Activated T-helper 2 cell treated with anti-CD3 and anti-CD28 coated beads, Interferon-gamma antibody, Interleukin-2, Interleukin-4, amounts not matched to agents 10 μg/mL and 5 μg/mL and 100 μg/mL, durations not matched to agents 14 hours and 24 hours and 36 hours (primary cell): ENCODE data around the gene FTO. TPM values are rescaled to one million over a fixed set of nuclear protein-coding genes. Genes with fewer than 3 reads are reported as not detected.

Experiments
- DNase-seq: peaks from one replicate; pipeline ENCODE4 v3.0.0; 2021; ENCODE audit warnings: low spot score
- H3K27ac Mint-ChIP-seq: one replicate; pipeline ENCODE4 v1.8.0; 2021; ENCODE audit warnings: mixed read lengths
- H3K27me3 Mint-ChIP-seq: one replicate; pipeline ENCODE4 v1.8.0; 2021; ENCODE audit warnings: low read depth, mixed read lengths
- H3K36me3 Mint-ChIP-seq: one replicate; pipeline ENCODE4 v1.8.0; 2021; ENCODE audit warnings: low read depth, mixed read lengths
- H3K4me1 Mint-ChIP-seq: one replicate; pipeline ENCODE4 v1.8.0; 2021; ENCODE audit warnings: low read depth, mixed read lengths
- H3K4me3 Mint-ChIP-seq: one replicate; pipeline ENCODE4 v1.8.0; 2021; ENCODE audit warnings: low read depth, mild to moderate bottlenecking, moderate library complexity, mixed read lengths
- H3K9me3 Mint-ChIP-seq: one replicate; pipeline ENCODE4 v1.8.0; 2021; ENCODE audit warnings: mixed read lengths
- intact Hi-C: fragments of 100-400 bp; cut with micrococcal nuclease; formaldehyde crosslinking; loops from one replicate; pipeline ENCODE4 v1.15.1; 2023
- total RNA-seq: library from RNA; stranded (reverse); gene quantifications from 2 replicates; pipeline ENCODE4 v1.2.3, GENCODE V29; 2022

Gene FTO
- total RNA-seq, 1 donor from 2014 or later: 62.7 TPM

- H3K4me3 Mint-ChIP-seq: no peak overlapping the region
- H3K27ac Mint-ChIP-seq: no peak overlapping the region
- peaks cover 30% of the 10 kb centered on the region for H3K36me3 Mint-ChIP-seq
- no peaks in the 10 kb centered on the region for H3K9me3 Mint-ChIP-seq
- peaks cover 26% of the 10 kb centered on the region for H3K4me1 Mint-ChIP-seq
- no peak for DNase-seq
- intact Hi-C loops: no loop called here
- no peaks in the 10 kb centered on the region for H3K27me3 Mint-ChIP-seq
These were observed 144.5 kb downstream of the FTO start for GRCh38 chr16:53848277-53848942.

GRCh38 chr16:53848950-53849349 is 145.0 kb downstream of the FTO start:
- H3K9me3 Mint-ChIP-seq: peaks cover under 1% of the 10 kb centered on the region
- no peak overlapping the region for H3K27ac Mint-ChIP-seq
- no peak for DNase-seq
- H3K4me3 Mint-ChIP-seq: no peak overlapping the region
- H3K36me3 Mint-ChIP-seq: peaks cover 32% of the 10 kb centered on the region
- H3K4me1 Mint-ChIP-seq: peaks cover 26% of the 10 kb centered on the region
- intact Hi-C loops: no loop called here
- no peaks in the 10 kb centered on the region for H3K27me3 Mint-ChIP-seq

- H3K27ac Mint-ChIP-seq: no peak overlapping the region
- peaks cover 7% of the 10 kb centered on the region for H3K9me3 Mint-ChIP-seq
- no peaks in the 10 kb centered on the region for H3K27me3 Mint-ChIP-seq
- no peak for DNase-seq
- intact Hi-C loops: no loop called here
- peaks cover 37% of the 10 kb centered on the region for H3K36me3 Mint-ChIP-seq
- H3K4me3 Mint-ChIP-seq: no peak overlapping the region
- H3K4me1 Mint-ChIP-seq: peaks cover 26% of the 10 kb centered on the region
These were observed 145.6 kb downstream of the FTO start for GRCh38 chr16:53849585-53849984.

- intact Hi-C loops: no loop called here
- Mint-ChIP-seq H3K4me1 (peaks cover 23% of the 10 kb centered on the region), H3K4me3 (no peak overlapping the region), H3K9me3 (peaks cover 10% of the 10 kb centered on the region), H3K36me3 (peaks cover 36% of the 10 kb centered on the region), H3K27ac (no peak overlapping the region), H3K27me3 (no peaks in the 10 kb centered on the region)
- no peak for DNase-seq
These were observed 146.0 kb downstream of the FTO start for GRCh38 chr16:53849994-53850393.

- intact Hi-C loops: no loop called here
- Mint-ChIP-seq H3K9me3 (peaks cover 10% of the 10 kb centered on the region), H3K27ac (no peak overlapping the region), H3K4me1 (peaks cover 11% of the 10 kb centered on the region), H3K36me3 (peaks cover 34% of the 10 kb centered on the region), H3K4me3 (no peak overlapping the region), H3K27me3 (no peaks in the 10 kb centered on the region)
- DNase-seq: no peak
These were observed 148.7 kb downstream of the FTO start for GRCh38 chr16:53852678-53853077.

GRCh38 chr16:53855056-53855455 is 151.1 kb downstream of the FTO start:
- intact Hi-C loops: no loop called here
- H3K27ac Mint-ChIP-seq: no peak overlapping the region
- no peak for DNase-seq
- peaks cover 31% of the 10 kb centered on the region for H3K36me3 Mint-ChIP-seq
- peaks cover 6% of the 10 kb centered on the region for H3K4me1 Mint-ChIP-seq
- H3K4me3 Mint-ChIP-seq: no peak overlapping the region
- H3K27me3 Mint-ChIP-seq: no peaks in the 10 kb centered on the region
- H3K9me3 Mint-ChIP-seq: peaks cover 10% of the 10 kb centered on the region

- no peak overlapping the region for H3K4me3 Mint-ChIP-seq
- H3K36me3 Mint-ChIP-seq: peaks cover 34% of the 10 kb centered on the region
These were observed 151.6 kb downstream of the FTO start for GRCh38 chr16:53855511-53855910.

GRCh38 chr16:53859995-53860540 is 156.1 kb downstream of the FTO start:
- Mint-ChIP-seq H3K27me3 (no peaks in the 10 kb centered on the region), H3K4me1 (peaks cover 9% of the 10 kb centered on the region), H3K4me3 (no peak overlapping the region), H3K9me3 (peaks cover 5% of the 10 kb centered on the region), H3K27ac (no peak overlapping the region), H3K36me3 (peaks cover 22% of the 10 kb centered on the region)
- DNase-seq: no peak
- intact Hi-C loops: loop anchor here (5.0 kb wide), 1 partner anchor 78 kb away; no protein-coding TSS in a partner anchor

More at GRCh38 chr16:53855511-53855910, 151.6 kb downstream of the FTO start:
- no peak overlapping the region for H3K27ac Mint-ChIP-seq
- DNase-seq: no peak
- peaks cover 9% of the 10 kb centered on the region for H3K4me1 Mint-ChIP-seq
- H3K9me3 Mint-ChIP-seq: peaks cover 14% of the 10 kb centered on the region
- no peaks in the 10 kb centered on the region for H3K27me3 Mint-ChIP-seq
- intact Hi-C loops: no loop called here

- peaks cover 35% of the 10 kb centered on the region for H3K4me1 Mint-ChIP-seq
- H3K27ac Mint-ChIP-seq: no peak overlapping the region
- no peaks in the 10 kb centered on the region for H3K27me3 Mint-ChIP-seq
- no peak overlapping the region for H3K4me3 Mint-ChIP-seq
- intact Hi-C loops: loop anchor here (5.0 kb wide), 1 partner anchor 82 kb away; no protein-coding TSS in a partner anchor
- H3K9me3 Mint-ChIP-seq: peaks cover 10% of the 10 kb centered on the region
- DNase-seq: no peak
- H3K36me3 Mint-ChIP-seq: peaks cover 20% of the 10 kb centered on the region
These were observed 159.9 kb downstream of the FTO start for GRCh38 chr16:53863861-53864260.

- DNase-seq: no peak
- Mint-ChIP-seq H3K27me3 (no peaks in the 10 kb centered on the region), H3K27ac (peak overlapping the region; percentile 80), H3K36me3 (peaks cover 25% of the 10 kb centered on the region), H3K4me3 (no peak overlapping the region), H3K4me1 (peaks cover 34% of the 10 kb centered on the region), H3K9me3 (peaks cover 16% of the 10 kb centered on the region)
- intact Hi-C loops: loop anchor here (5.0 kb wide), 1 partner anchor 83 kb away; no protein-coding TSS in a partner anchor
These were observed 161.0 kb downstream of the FTO start for GRCh38 chr16:53864819-53865493.

- peaks cover 14% of the 10 kb centered on the region for H3K9me3 Mint-ChIP-seq
- intact Hi-C loops: no loop called here
- H3K4me1 Mint-ChIP-seq: peaks cover 31% of the 10 kb centered on the region
- H3K36me3 Mint-ChIP-seq: peaks cover 26% of the 10 kb centered on the region
- peak overlapping the region; percentile 80 for H3K27ac Mint-ChIP-seq
- DNase-seq: no peak
- H3K4me3 Mint-ChIP-seq: no peak overlapping the region
- H3K27me3 Mint-ChIP-seq: no peaks in the 10 kb centered on the region
These were observed 161.5 kb downstream of the FTO start for GRCh38 chr16:53865494-53865863.

- no peak for DNase-seq
- Mint-ChIP-seq H3K4me1 (peaks cover 35% of the 10 kb centered on the region), H3K27ac (no peak overlapping the region), H3K36me3 (peaks cover 36% of the 10 kb centered on the region), H3K27me3 (no peaks in the 10 kb centered on the region), H3K9me3 (peaks cover 24% of the 10 kb centered on the region), H3K4me3 (no peak overlapping the region)
- intact Hi-C loops: no loop called here
These were observed 162.6 kb downstream of the FTO start for GRCh38 chr16:53866520-53866919.

GRCh38 chr16:53870831-53871230 is 166.9 kb downstream of the FTO start:
- no peak overlapping the region for H3K27ac Mint-ChIP-seq
- intact Hi-C loops: loop anchor here (5.0 kb wide), 1 partner anchor 104 kb away; no protein-coding TSS in a partner anchor

More at GRCh38 chr16:53870831-53871230, 166.9 kb downstream of the FTO start:
- Mint-ChIP-seq H3K4me3 (no peak overlapping the region), H3K4me1 (peaks cover 40% of the 10 kb centered on the region), H3K27me3 (no peaks in the 10 kb centered on the region), H3K9me3 (peaks cover 30% of the 10 kb centered on the region), H3K36me3 (peaks cover 54% of the 10 kb centered on the region)
- DNase-seq: no peak
